MM.1S (cell line): ENCODE data around the gene MRPL19.

Source experiments
- EZH2phosphoT487 ChIP-seq: fragments of 300-600 bp; sonication (generic); IDR thresholded peaks from 2 replicates; pipeline ENCODE4 v1.6.1; 2018; ENCODE audit warnings: antibody characterized with exemption, low read length
- TF ChIP-seq, protein P1 (sequence below): fragments of 300-600 bp; sonication (generic); IDR thresholded peaks from 2 replicates; pipeline ENCODE4 v1.5.1; 2016; ENCODE audit warnings: antibody characterized with exemption, low read length, mixed read lengths

DNA sequence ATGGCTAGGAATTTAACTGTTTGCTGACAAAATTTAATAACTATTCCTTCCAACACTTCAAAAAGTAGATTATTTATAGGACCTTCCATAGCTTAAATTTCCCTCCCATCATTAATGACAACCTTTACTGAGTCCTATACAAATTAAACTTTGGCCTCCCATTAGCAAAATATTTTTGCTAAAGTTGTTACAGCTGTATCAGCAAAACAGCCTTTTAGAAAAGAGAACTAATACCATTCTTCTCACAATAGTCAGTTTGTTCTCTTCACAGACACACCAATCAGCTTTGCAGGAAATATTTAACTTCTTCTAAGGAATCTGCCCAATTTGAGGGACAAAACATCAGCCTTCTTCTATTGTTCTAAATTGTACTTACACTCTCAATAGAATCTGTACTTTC lies 76.1 kb downstream of the MRPL19 start:
- TF ChIP-seq, protein P1, sequence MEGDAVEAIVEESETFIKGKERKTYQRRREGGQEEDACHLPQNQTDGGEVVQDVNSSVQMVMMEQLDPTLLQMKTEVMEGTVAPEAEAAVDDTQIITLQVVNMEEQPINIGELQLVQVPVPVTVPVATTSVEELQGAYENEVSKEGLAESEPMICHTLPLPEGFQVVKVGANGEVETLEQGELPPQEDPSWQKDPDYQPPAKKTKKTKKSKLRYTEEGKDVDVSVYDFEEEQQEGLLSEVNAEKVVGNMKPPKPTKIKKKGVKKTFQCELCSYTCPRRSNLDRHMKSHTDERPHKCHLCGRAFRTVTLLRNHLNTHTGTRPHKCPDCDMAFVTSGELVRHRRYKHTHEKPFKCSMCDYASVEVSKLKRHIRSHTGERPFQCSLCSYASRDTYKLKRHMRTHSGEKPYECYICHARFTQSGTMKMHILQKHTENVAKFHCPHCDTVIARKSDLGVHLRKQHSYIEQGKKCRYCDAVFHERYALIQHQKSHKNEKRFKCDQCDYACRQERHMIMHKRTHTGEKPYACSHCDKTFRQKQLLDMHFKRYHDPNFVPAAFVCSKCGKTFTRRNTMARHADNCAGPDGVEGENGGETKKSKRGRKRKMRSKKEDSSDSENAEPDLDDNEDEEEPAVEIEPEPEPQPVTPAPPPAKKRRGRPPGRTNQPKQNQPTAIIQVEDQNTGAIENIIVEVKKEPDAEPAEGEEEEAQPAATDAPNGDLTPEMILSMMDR = no peak
- TF ChIP-seq EZH2phosphoT487 = no peak
